MM.1S (cell line): ENCODE data around the gene GAS2L1.

Experiments used
- DNase-seq: peaks from one replicate; pipeline ENCODE4 v3.0.0-alpha.2; 2015
- H2AFZ ChIP-seq: fragments of 300-600 bp; sonication (generic); 2 replicates; pipeline ENCODE4 v1.6.0; 2016; ENCODE audit warnings: antibody characterized with exemption, low read length
- H3F3A ChIP-seq: fragments of 300-600 bp; sonication (generic); 2 replicates; pipeline ENCODE4 v1.6.1; 2016; ENCODE audit warnings: mild to moderate bottlenecking, antibody characterized with exemption, low read length, moderate library complexity, mixed read lengths; ENCODE audit not compliant: insufficient read depth
- H3K27ac ChIP-seq: fragments of 300-600 bp; sonication (generic); 2 replicates; pipeline ENCODE4 v1.5.1; 2016; ENCODE audit warnings: mild to moderate bottlenecking, low read length
- H3K27me3 ChIP-seq: fragments of 300-600 bp; sonication (generic); replicated peaks from 2 replicates; pipeline ENCODE4 v1.6.0; 2016; ENCODE audit warnings: low read length; ENCODE audit not compliant: insufficient read depth
- H3K36me3 ChIP-seq: fragments of 300-600 bp; sonication (generic); replicated peaks from 2 replicates; pipeline ENCODE4 v1.6.1; 2016; ENCODE audit warnings: mild to moderate bottlenecking, low read length, mixed read lengths; ENCODE audit not compliant: insufficient read depth
- H3K4me1 ChIP-seq: fragments of 300-600 bp; sonication (generic); 2 replicates; pipeline ENCODE4 v1.6.1; 2016; ENCODE audit warnings: low read length, mixed read lengths
- H3K4me2 ChIP-seq: fragments of 300-600 bp; sonication (generic); 2 replicates; pipeline ENCODE4 v1.6.0; 2016; ENCODE audit warnings: low read depth, low read length
- H3K4me3 ChIP-seq: fragments of 300-600 bp; sonication (generic); 2 replicates; pipeline ENCODE4 v1.5.1; 2016; ENCODE audit warnings: low read length, mixed read lengths
- H3K79me2 ChIP-seq: fragments of 300-600 bp; sonication (generic); 2 replicates; pipeline ENCODE4 v1.6.1; 2016; ENCODE audit warnings: mixed run types, low read length, mixed read lengths
- H3K9ac ChIP-seq: fragments of 300-600 bp; sonication (generic); 2 replicates; pipeline ENCODE4 v1.6.1; 2016; ENCODE audit warnings: low read length, mixed read lengths
- H3K9me2 ChIP-seq: fragments of 300-600 bp; sonication (generic); replicated peaks from 2 replicates; pipeline ENCODE4 v1.6.1; 2016; ENCODE audit warnings: mild to moderate bottlenecking, low read length, mixed read lengths; ENCODE audit not compliant: insufficient read depth
- H3K9me3 ChIP-seq: fragments of 300-600 bp; sonication (generic); replicated peaks from 2 replicates; pipeline ENCODE4 v1.6.1; 2016; ENCODE audit warnings: mild to moderate bottlenecking, low read length, mixed read lengths; ENCODE audit not compliant: insufficient read depth
- H4K20me1 ChIP-seq: fragments of 300-600 bp; sonication (generic); 2 replicates; pipeline ENCODE4 v1.6.1; 2016; ENCODE audit warnings: mild to moderate bottlenecking, low read length, moderate library complexity, mixed read lengths; ENCODE audit not compliant: insufficient read depth
- EZH2 ChIP-seq: fragments of 300-600 bp; sonication (generic); optimal IDR thresholded peaks from 2 replicates; pipeline ENCODE3; 2017; ENCODE audit warnings: low read depth, mild to moderate bottlenecking, antibody characterized with exemption, low read length, mixed read lengths
- EZH2phosphoT487 ChIP-seq: fragments of 300-600 bp; sonication (generic); IDR thresholded peaks from 2 replicates; pipeline ENCODE4 v1.6.1; 2018; ENCODE audit warnings: antibody characterized with exemption, low read length
- TF ChIP-seq, protein P1 (sequence below): fragments of 300-600 bp; sonication (generic); IDR thresholded peaks from 2 replicates; pipeline ENCODE4 v1.5.1; 2016; ENCODE audit warnings: antibody characterized with exemption, low read length, mixed read lengths

GAS2L1 gene

DNA sequence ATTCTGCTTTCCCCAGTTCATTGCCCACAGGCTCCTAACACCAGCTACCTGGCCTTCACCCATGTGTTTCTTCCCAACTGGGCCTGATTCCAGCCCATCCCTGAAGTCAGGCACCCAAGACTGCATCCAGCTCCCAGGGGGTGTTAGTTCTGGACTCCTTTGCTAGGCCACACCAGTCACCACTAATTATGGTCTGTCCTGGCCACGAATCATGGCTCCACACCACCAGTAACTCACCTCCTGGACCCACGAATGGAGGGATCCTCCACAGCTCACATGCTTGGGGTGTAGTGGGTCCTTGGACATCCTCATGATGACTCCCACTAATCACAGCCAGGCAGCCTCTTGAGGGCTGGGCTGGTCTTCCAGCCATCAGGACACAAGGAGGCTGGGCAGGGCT is 12.6 kb downstream of the GAS2L1 start:
- Histone ChIP-seq H3K27ac (no peak overlapping the region), H3K27me3 (peaks cover 24% of the 10 kb centered on the region), H3K79me2 (no peaks in the 10 kb centered on the region), H3K9me3 (no peaks in the 10 kb centered on the region), H3F3A (no peaks in the 10 kb centered on the region), H3K4me1 (no peaks in the 10 kb centered on the region), H3K4me3 (no peak overlapping the region), H3K9ac (no peak overlapping the region), H3K4me2 (no peak overlapping the region), H2AFZ (no peak overlapping the region), H4K20me1 (no peaks in the 10 kb centered on the region), H3K9me2 (no peaks in the 10 kb centered on the region), H3K36me3 (no peaks in the 10 kb centered on the region)
- TF ChIP-seq EZH2phosphoT487, result no peak
- TF ChIP-seq EZH2, result no peak
- TF ChIP-seq, protein P1, sequence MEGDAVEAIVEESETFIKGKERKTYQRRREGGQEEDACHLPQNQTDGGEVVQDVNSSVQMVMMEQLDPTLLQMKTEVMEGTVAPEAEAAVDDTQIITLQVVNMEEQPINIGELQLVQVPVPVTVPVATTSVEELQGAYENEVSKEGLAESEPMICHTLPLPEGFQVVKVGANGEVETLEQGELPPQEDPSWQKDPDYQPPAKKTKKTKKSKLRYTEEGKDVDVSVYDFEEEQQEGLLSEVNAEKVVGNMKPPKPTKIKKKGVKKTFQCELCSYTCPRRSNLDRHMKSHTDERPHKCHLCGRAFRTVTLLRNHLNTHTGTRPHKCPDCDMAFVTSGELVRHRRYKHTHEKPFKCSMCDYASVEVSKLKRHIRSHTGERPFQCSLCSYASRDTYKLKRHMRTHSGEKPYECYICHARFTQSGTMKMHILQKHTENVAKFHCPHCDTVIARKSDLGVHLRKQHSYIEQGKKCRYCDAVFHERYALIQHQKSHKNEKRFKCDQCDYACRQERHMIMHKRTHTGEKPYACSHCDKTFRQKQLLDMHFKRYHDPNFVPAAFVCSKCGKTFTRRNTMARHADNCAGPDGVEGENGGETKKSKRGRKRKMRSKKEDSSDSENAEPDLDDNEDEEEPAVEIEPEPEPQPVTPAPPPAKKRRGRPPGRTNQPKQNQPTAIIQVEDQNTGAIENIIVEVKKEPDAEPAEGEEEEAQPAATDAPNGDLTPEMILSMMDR, result no peak
- no peak for DNase-seq

- H3F3A ChIP-seq, result no peaks in the 10 kb centered on the region
- no peak overlapping the region for H3K4me3 ChIP-seq
- H4K20me1 ChIP-seq, result no peaks in the 10 kb centered on the region
- peaks cover 15% of the 10 kb centered on the region for H3K27me3 ChIP-seq
- H3K9ac ChIP-seq, result no peak overlapping the region
- no peak overlapping the region for H3K4me2 ChIP-seq
- H2AFZ ChIP-seq, result no peak overlapping the region
- H3K79me2 ChIP-seq, result no peaks in the 10 kb centered on the region
- H3K27ac ChIP-seq, result no peak overlapping the region
- no peaks in the 10 kb centered on the region for H3K4me1 ChIP-seq
- H3K9me3 ChIP-seq, result no peaks in the 10 kb centered on the region
- TF ChIP-seq EZH2phosphoT487, result no peak
- TF ChIP-seq, protein P1, result no peak
- no peak for TF ChIP-seq EZH2
- no peaks in the 10 kb centered on the region for H3K9me2 ChIP-seq
- no peaks in the 10 kb centered on the region for H3K36me3 ChIP-seq
- no peak for DNase-seq
Measured at GRCh38 chr22:29320546-29320945, 14.1 kb downstream of the GAS2L1 start.

GRCh38 chr22:29323641-29324040 is 17.2 kb downstream of the GAS2L1 start:
- DNase-seq, result no peak
- H3K27ac ChIP-seq, result no peak overlapping the region
- H3K36me3 ChIP-seq, result no peaks in the 10 kb centered on the region
- H3K27me3 ChIP-seq, result no peaks in the 10 kb centered on the region
- H2AFZ ChIP-seq, result no peak overlapping the region
- H3K4me2 ChIP-seq, result no peak overlapping the region
- H4K20me1 ChIP-seq, result no peaks in the 10 kb centered on the region
- H3K9me2 ChIP-seq, result no peaks in the 10 kb centered on the region
- H3K9ac ChIP-seq, result no peak overlapping the region
- H3K79me2 ChIP-seq, result no peaks in the 10 kb centered on the region
- H3K4me3 ChIP-seq, result no peak overlapping the region
- TF ChIP-seq, protein P1, result no peak
- TF ChIP-seq EZH2phosphoT487 (no peak), EZH2 (no peak)
- H3F3A ChIP-seq, result no peaks in the 10 kb centered on the region
- H3K4me1 ChIP-seq, result no peaks in the 10 kb centered on the region
- no peaks in the 10 kb centered on the region for H3K9me3 ChIP-seq
